C4-2B (cell line): ENCODE data around the gene ISCU.

Experiments
- CTCF ChIP-seq: fragments of 450-650 bp; conservative IDR thresholded peaks from 2 replicates; pipeline ENCODE4 v1.5.1; 2017; ENCODE audit warnings: mild to moderate bottlenecking
- ZFX ChIP-seq: fragments of 450-650 bp; IDR thresholded peaks from 2 replicates; pipeline ENCODE4 v1.6.1; 2017

- TF ChIP-seq CTCF: no peak
- no peak for TF ChIP-seq ZFX
These were observed 34.6 kb downstream of the ISCU start for GRCh38 chr12:108596854-108597558.
